Glutamatergic neuron (in vitro differentiated cells): ENCODE data around the gene SRPK3. TPM values are rescaled to one million over a fixed set of nuclear protein-coding genes. Genes with fewer than 3 reads are reported as not detected.
"Not testable (repeated sequence)": the region's sequence is repeated elsewhere in the genome, so short reads cannot be mapped to it uniquely, and the experiment has no call there.

Experiments
- DNase-seq: peaks from one replicate; pipeline ENCODE4 v3.0.0; 2022
- H3K27ac Mint-ChIP-seq: one replicate; pipeline ENCODE4 v1.8.0; 2020; ENCODE audit warnings: mild to moderate bottlenecking, mixed read lengths, inconsistent platforms; ENCODE audit not compliant: unreplicated experiment
- H3K27me3 Mint-ChIP-seq: one replicate; pipeline ENCODE4 v1.8.0; 2020; ENCODE audit warnings: mild to moderate bottlenecking, moderate library complexity, mixed read lengths, inconsistent platforms; ENCODE audit not compliant: unreplicated experiment
- H3K36me3 Mint-ChIP-seq: one replicate; pipeline ENCODE4 v1.8.0; 2020; ENCODE audit warnings: mild to moderate bottlenecking, mixed read lengths, inconsistent platforms; ENCODE audit not compliant: unreplicated experiment
- H3K4me1 Mint-ChIP-seq: one replicate; pipeline ENCODE4 v1.8.0; 2020; ENCODE audit warnings: mild to moderate bottlenecking, low read depth, mixed read lengths, inconsistent platforms; ENCODE audit not compliant: unreplicated experiment
- H3K4me3 Mint-ChIP-seq: one replicate; pipeline ENCODE4 v1.8.0; 2020; ENCODE audit warnings: mild to moderate bottlenecking, mixed read lengths, inconsistent platforms; ENCODE audit not compliant: unreplicated experiment
- H3K9me3 Mint-ChIP-seq: one replicate; pipeline ENCODE4 v1.8.0; 2020; ENCODE audit warnings: mild to moderate bottlenecking, moderate library complexity, mixed read lengths, inconsistent platforms; ENCODE audit not compliant: unreplicated experiment
- total RNA-seq: library from RNA; stranded (reverse); fragmentation: NEBNext Ultra II Directional; extraction: Animal tissue kit (Norgen Biotek cat#: 25700); gene quantifications from one replicate; pipeline ENCODE4 v1.2.1, GENCODE V29; 2021; ENCODE audit not compliant: unreplicated experiment
- TF ChIP-seq, protein P1 (sequence below): fragments of 200-600 bp; sonication (generic); IDR thresholded peaks from one replicate; pipeline ENCODE4 v1.5.0; 2021; ENCODE audit not compliant: partially characterized antibody, unreplicated experiment

The SRPK3 gene
- total RNA-seq, 1 donor from 2014 or later = not detected

DNA sequence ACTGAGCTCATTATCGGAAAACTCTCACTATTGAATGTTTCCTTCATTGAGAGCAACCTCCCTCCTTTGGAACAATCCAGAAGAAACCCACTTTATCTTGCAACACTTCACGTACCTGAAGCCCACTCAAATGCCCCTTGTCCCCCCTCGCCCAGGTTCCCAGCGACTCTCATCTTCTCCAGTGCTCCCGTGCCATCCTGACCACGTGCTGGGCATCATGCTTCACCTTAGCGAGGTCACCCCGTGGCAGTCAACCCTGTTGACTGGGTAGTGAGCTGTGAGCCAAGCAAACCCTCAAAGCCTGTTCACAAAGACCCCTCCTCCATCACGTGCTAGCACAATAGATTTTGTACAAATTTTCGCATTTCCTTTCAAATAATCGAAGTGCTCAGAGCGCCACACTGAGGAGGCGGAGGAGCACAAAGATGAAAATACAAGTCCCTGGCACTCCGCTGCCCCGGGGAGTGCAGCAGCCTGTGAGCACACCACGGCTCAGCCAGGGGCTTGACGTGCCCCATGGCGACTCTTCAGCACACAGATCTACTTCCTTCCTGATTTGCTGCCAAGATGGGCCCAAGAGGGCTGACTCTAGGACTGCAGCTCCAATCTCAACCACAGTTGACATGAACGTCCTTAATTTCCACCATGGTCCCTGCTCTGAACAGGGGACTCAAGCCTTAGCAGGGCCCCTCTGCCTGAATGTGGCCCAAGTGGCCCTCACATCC is 33.9 kb downstream of the SRPK3 start:
- Mint-ChIP-seq H3K4me1 (peaks cover 4% of the 10 kb centered on the region), H3K9me3 (no peaks in the 10 kb centered on the region), H3K27ac (no peak overlapping the region), H3K4me3 (no peak overlapping the region), H3K36me3 (no peaks in the 10 kb centered on the region), H3K27me3 (peaks cover 4% of the 10 kb centered on the region)
- no peak for DNase-seq
- TF ChIP-seq, protein P1, sequence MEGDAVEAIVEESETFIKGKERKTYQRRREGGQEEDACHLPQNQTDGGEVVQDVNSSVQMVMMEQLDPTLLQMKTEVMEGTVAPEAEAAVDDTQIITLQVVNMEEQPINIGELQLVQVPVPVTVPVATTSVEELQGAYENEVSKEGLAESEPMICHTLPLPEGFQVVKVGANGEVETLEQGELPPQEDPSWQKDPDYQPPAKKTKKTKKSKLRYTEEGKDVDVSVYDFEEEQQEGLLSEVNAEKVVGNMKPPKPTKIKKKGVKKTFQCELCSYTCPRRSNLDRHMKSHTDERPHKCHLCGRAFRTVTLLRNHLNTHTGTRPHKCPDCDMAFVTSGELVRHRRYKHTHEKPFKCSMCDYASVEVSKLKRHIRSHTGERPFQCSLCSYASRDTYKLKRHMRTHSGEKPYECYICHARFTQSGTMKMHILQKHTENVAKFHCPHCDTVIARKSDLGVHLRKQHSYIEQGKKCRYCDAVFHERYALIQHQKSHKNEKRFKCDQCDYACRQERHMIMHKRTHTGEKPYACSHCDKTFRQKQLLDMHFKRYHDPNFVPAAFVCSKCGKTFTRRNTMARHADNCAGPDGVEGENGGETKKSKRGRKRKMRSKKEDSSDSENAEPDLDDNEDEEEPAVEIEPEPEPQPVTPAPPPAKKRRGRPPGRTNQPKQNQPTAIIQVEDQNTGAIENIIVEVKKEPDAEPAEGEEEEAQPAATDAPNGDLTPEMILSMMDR = no peak

DNA sequence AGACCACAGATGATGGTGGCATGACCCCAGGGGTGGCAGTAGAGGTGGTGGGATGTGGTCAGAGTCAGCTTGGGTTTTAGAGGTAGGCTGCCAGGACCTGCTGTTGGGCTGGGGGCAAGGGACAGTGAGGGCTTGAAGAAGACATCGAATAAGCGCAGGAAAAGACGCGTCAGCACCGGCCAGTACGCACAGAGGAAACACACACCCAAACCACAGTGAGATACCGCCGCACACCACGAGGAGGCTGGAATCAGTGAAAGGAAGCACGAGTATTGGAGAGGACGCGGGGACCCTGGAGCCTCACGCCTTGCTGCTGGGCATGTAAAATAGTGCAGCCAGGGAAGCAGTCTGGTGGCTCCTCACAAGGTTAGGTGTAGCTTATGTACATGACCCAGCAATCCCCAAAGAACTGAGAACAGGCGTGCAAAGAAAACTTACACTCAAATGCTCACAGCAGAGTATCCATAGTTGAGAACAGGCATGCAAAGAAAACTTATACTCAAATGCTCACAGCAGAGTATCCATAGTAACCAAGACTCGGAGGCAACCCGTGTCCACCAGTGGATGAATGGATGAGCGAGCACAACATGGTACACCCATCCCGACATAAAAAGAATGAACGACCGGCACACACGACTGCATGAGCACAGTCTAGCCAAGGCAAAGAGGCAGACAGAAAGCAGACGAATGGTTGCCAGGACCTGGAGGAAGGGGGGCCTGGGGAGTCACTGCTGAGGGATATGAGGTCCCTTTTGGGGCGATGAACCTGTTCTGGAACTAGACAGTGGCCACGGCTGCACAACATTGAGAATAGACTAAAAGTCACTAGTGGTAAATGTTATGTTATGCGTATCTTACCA is 36.2 kb downstream of the SRPK3 start:
- TF ChIP-seq, protein P1 = no peak
- no peaks in the 10 kb centered on the region for H3K9me3 Mint-ChIP-seq
- no peak overlapping the region for H3K27ac Mint-ChIP-seq
- H3K36me3 Mint-ChIP-seq = no peaks in the 10 kb centered on the region
- no peak for DNase-seq
- peaks cover 4% of the 10 kb centered on the region for H3K27me3 Mint-ChIP-seq
- peaks cover 9% of the 10 kb centered on the region for H3K4me1 Mint-ChIP-seq
- peak overlapping the region; percentile 28 for H3K4me3 Mint-ChIP-seq

DNA sequence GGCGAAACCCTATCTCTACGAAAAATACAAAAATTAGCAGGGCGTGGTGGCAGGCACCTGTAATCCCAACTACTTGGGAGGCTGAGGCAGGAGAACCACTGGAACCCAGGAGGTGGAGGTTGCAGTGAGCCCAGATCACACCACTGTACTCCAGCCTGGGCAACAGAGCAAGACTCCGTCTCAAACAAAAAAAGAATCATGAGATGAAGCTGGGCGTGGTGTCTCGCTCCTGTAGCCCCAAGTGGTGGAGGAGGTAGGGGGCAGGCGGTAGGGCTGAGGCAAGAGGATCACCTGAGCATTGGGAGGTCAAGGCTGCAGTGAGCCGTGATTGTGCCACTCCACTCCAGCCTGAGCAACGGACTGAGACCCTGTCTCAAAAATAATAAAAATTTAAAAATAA is 37.2 kb downstream of the SRPK3 start:
- H3K4me3 Mint-ChIP-seq, H3K36me3 Mint-ChIP-seq, DNase-seq, H3K27ac Mint-ChIP-seq, H3K9me3 Mint-ChIP-seq: not testable (repeated sequence)
- Mint-ChIP-seq H3K4me1 (peaks cover 12% of the 10 kb centered on the region), H3K27me3 (peaks cover 10% of the 10 kb centered on the region)

DNA sequence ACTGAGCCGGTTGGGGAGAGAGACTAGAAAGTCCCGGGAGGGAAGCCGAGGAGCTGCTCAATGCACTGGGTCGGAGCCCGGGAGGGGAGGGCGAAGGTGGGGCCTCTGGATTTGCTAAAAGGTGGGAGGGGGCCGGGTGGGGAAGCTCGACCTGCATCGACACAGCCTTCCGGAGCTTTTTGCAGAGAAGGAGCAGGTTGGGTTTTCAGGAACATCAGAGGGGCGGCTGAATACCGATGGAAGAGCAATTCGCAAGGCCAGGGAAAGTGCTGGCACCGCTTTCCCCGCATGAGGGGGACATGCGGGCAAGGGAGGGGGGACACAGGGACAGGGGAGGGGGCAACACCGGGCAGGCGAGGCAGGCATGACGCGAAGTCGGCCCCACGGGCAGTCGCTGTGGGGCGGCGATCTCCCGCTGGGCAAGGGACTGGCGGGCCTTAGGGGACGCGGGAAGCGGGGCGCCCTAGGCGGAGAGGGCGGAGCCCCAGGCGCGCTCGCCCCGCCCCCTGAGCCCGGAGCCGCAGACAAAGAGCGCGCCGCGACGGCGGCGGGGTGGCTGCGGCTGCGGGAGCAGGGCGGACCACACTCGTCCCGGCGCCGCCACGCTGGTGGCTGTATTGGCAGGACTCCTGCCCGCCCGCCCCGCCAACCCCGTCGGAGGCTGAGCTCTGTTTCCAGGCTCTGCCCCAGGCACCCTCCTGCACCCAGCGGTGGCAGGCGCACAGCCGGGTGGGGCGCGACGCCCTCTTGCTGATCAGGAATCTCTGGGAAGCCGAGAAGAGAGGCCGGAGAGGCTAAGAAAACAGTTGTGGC is 37.9 kb downstream of the SRPK3 start:
- peak overlapping the region; percentile 79 for H3K27ac Mint-ChIP-seq
- H3K4me1 Mint-ChIP-seq = peaks cover 10% of the 10 kb centered on the region

More for the DNA sequence above, 37.9 kb downstream of the SRPK3 start:
- Mint-ChIP-seq H3K4me3 (peak overlapping the region; percentile 63), H3K36me3 (no peaks in the 10 kb centered on the region), H3K27me3 (peaks cover 10% of the 10 kb centered on the region), H3K9me3 (peaks cover 7% of the 10 kb centered on the region)
- TF ChIP-seq, protein P1 = no peak
- DNase-seq = peak; percentile 75
